B cell (primary cell): ENCODE results near the gene APOL6. TPM values are rescaled to one million over a fixed set of nuclear protein-coding genes. Genes with fewer than 3 reads are reported as not detected.

Source experiments
- ATAC-seq: fragments of 200-7000 bp; cut with Tn5 transposase; one replicate; pipeline ENCODE4 v1.10.0; 2021; ENCODE audit warnings: low read depth, mild to moderate bottlenecking, moderate number of reproducible peaks, moderate library complexity
- CTCF ChIA-PET: fragments of 350-600 bp; sonication (Branson Sonifier 250); formaldehyde crosslinking; loops from one replicate; lab custom pipeline; 2021; ENCODE audit warnings: antibody characterized with exemption, inconsistent platforms; lab: Charles Lee
- POLR2A ChIA-PET: fragments of 350-600 bp; sonication (Branson Sonifier 250); formaldehyde crosslinking; loops from one replicate; lab custom pipeline; 2021; ENCODE audit warnings: antibody characterized with exemption; lab: Charles Lee
- DNase-seq: peaks from one replicate; pipeline ENCODE4 v3.0.0; 2013
- H2AFZ ChIP-seq: 2 replicates; pipeline ENCODE4 v1.6.1; 2012; ENCODE audit warnings: mild to moderate bottlenecking, low read depth, low read length; ENCODE audit not compliant: insufficient read depth, poor library complexity, severe bottlenecking
- H3K27ac ChIP-seq, 2 donors: 1 replicate in 1 of 2; 2 replicates in 1 of 2; pipeline ENCODE4 v1.5.1; 2012 to 2013; ENCODE audit warnings: low read length in 2 of 2, mild to moderate bottlenecking in 2 of 2, moderate library complexity in 1 of 2
- H3K27me3 ChIP-seq, 4 experiments: fragments of 200-600 bp in 1 of 4; sonication (generic) in 1 of 4; replicated peaks in 1 of 4; 1 replicate in 2 of 4; 2 replicates in 2 of 4; pipeline versions ENCODE4 v1.6.1 to v1.7.0; 2013 to 2016; ENCODE audit warnings: low read length in 3 of 4, mild to moderate bottlenecking in 2 of 4, mixed read lengths in 1 of 4, moderate library complexity in 1 of 4; ENCODE audit not compliant: insufficient read depth in 4 of 4, control insufficient read depth in 3 of 4; ENCODE audit errors: control extremely low read depth in 1 of 4
- H3K36me3 ChIP-seq, 2 experiments: replicated peaks in 1 of 2; 1 replicate in 1 of 2; 2 replicates in 1 of 2; pipeline versions ENCODE4 v1.6.1 to v1.7.1; 2013; ENCODE audit warnings: low read length in 1 of 2; ENCODE audit not compliant: insufficient read depth in 2 of 2, control insufficient read depth in 1 of 2; ENCODE audit errors: control extremely low read depth in 1 of 2, extremely low read depth in 1 of 2
- H3K4me1 ChIP-seq, 2 donors: fragments of 200-600 bp in 1 of 2; sonication (generic) in 1 of 2; 1 replicate in 1 of 2; 2 replicates in 1 of 2; pipeline versions ENCODE4 v1.5.1 to v1.6.1; 2013 to 2017; ENCODE audit warnings: low read length in 2 of 2; ENCODE audit not compliant: control insufficient read depth in 2 of 2, insufficient read depth in 2 of 2
- H3K4me2 ChIP-seq: replicated peaks from 2 replicates; pipeline ENCODE3; 2012; ENCODE audit warnings: mild to moderate bottlenecking, low read depth, low read length; ENCODE audit not compliant: poor library complexity, severe bottlenecking
- H3K4me3 ChIP-seq, 5 experiments: fragments of 200-600 bp in 1 of 5; sonication (generic) in 1 of 5; 1 replicate in 3 of 5; 2 replicates in 2 of 5; pipeline versions ENCODE4 v1.5.1 to v1.7.0; 2011 to 2016; ENCODE audit warnings: low read length in 4 of 5, mild to moderate bottlenecking in 4 of 5, low read depth in 2 of 5, control low read depth in 1 of 5, moderate library complexity in 1 of 5; ENCODE audit not compliant: insufficient read depth in 1 of 5; ENCODE audit errors: control extremely low read depth in 1 of 5, extremely low read depth in 1 of 5
- H3K79me2 ChIP-seq: fragments of 200-600 bp; sonication (generic); one replicate; pipeline ENCODE4 v1.6.0; 2016; ENCODE audit warnings: low read length; ENCODE audit not compliant: control insufficient read depth, insufficient read depth
- H3K9ac ChIP-seq: fragments of 200-600 bp; sonication (generic); 2 replicates; pipeline ENCODE4 v1.6.1; 2017; ENCODE audit warnings: mild to moderate bottlenecking, low read length, moderate library complexity
- H3K9me3 ChIP-seq, 3 donors: one replicate each; pipeline versions ENCODE4 v1.6.1 to v1.7.1; 2013; ENCODE audit warnings: low read length in 2 of 3; ENCODE audit not compliant: control insufficient read depth in 2 of 3, insufficient read depth in 1 of 3; ENCODE audit errors: control extremely low read depth in 1 of 3
- H4K20me1 ChIP-seq: 2 replicates; pipeline ENCODE4 v1.6.0; 2012; ENCODE audit warnings: mild to moderate bottlenecking, low read length; ENCODE audit not compliant: insufficient read depth, control insufficient read depth, poor library complexity, severe bottlenecking
- H3K27ac Mint-ChIP-seq: one replicate; pipeline ENCODE4 v1.8.0; 2021; ENCODE audit warnings: mixed read lengths
- H3K27me3 Mint-ChIP-seq: one replicate; pipeline ENCODE4 v1.8.0; 2021; ENCODE audit warnings: mixed read lengths
- H3K4me1 Mint-ChIP-seq: one replicate; pipeline ENCODE4 v1.8.0; 2021; ENCODE audit warnings: mixed read lengths
- H3K4me3 Mint-ChIP-seq: one replicate; pipeline ENCODE4 v1.8.0; 2021; ENCODE audit warnings: mixed read lengths
- H3K9me3 Mint-ChIP-seq: one replicate; pipeline ENCODE4 v1.8.0; 2022; ENCODE audit warnings: mixed read lengths; ENCODE audit not compliant: insufficient read depth
- EZH2 ChIP-seq: IDR thresholded peaks from 2 replicates; pipeline ENCODE4 v1.6.1; 2012; ENCODE audit warnings: borderline replicate concordance, low read depth, mild to moderate bottlenecking, moderate library complexity, low read length; ENCODE audit not compliant: insufficient read depth, poor library complexity, severe bottlenecking
- WGBS: methylation state at CpG from one replicate; pipeline ENCODE4 v1.1.5; 2013; ENCODE audit warnings: missing lambda C conversion rate; ENCODE audit not compliant: insufficient coverage; 5-methylcytosine and 5-hydroxymethylcytosine counted together
- intact Hi-C: fragments of 100-400 bp; cut with micrococcal nuclease; formaldehyde crosslinking; loops from one replicate; pipeline ENCODE4 v1.10.0; 2022
- polyA plus RNA-seq: library from polyadenylated mRNA; depleted of rRNA; stranded (reverse); fragments of >200 nt; gene quantifications from 2 replicates; pipeline ENCODE4 v1.2.3, GENCODE V29; 2012
- total RNA-seq, 2 donors: library from RNA; stranded (reverse); fragments of 120-200 nt in 1 of 2; gene quantifications; 1 replicate in 1 of 2; 2 replicates in 1 of 2; pipeline versions ENCODE4 v1.2.3 to v1.2.4, GENCODE V29; 2013 to 2022
- TF ChIP-seq, protein P1 (sequence below): fragments of 200-600 bp; IDR thresholded peaks from one replicate; pipeline ENCODE4 v1.8.0; 2022; ENCODE audit warnings: antibody characterized with exemption, mild to moderate bottlenecking

APOL6 gene
- total and polyA plus RNA-seq, 2 donors (not counting 1 experiment from before 2014, with no cell fraction given): 2.3 to 7.0 TPM

GRCh38 chr22:35634015-35634414 is 14.2 kb upstream of the APOL6 start:
- no peak overlapping the region for H3K9ac ChIP-seq
- H4K20me1 ChIP-seq: no peaks in the 10 kb centered on the region
- no peaks in the 10 kb centered on the region for H3K36me3 ChIP-seq
- H3K4me3 ChIP-seq: no peak overlapping the region
- intact Hi-C loops: no loop called here
- no peak overlapping the region for H3K27ac ChIP-seq
- ChIA-PET POLR2A (interaction anchor here (0.6 kb wide), 1 partner anchor 31 kb away, joined by 3 read pairs; no protein-coding TSS in a partner anchor), CTCF (interaction anchor here (0.5 kb wide), 1 partner anchor 218 kb away, joined by 3 read pairs; no protein-coding TSS in a partner anchor)
- DNase-seq (no peak), ATAC-seq (no peak)
- no peak overlapping the region for H3K4me2 ChIP-seq
- no peaks in the 10 kb centered on the region for H3K79me2 ChIP-seq
- Mint-ChIP-seq H3K27ac (no peak overlapping the region), H3K27me3 (peaks cover 40% of the 10 kb centered on the region), H3K9me3 (no peaks in the 10 kb centered on the region), H3K4me1 (peaks cover 3% of the 10 kb centered on the region), H3K4me3 (no peak overlapping the region)
- no peak for TF ChIP-seq EZH2
- TF ChIP-seq, protein P1, sequence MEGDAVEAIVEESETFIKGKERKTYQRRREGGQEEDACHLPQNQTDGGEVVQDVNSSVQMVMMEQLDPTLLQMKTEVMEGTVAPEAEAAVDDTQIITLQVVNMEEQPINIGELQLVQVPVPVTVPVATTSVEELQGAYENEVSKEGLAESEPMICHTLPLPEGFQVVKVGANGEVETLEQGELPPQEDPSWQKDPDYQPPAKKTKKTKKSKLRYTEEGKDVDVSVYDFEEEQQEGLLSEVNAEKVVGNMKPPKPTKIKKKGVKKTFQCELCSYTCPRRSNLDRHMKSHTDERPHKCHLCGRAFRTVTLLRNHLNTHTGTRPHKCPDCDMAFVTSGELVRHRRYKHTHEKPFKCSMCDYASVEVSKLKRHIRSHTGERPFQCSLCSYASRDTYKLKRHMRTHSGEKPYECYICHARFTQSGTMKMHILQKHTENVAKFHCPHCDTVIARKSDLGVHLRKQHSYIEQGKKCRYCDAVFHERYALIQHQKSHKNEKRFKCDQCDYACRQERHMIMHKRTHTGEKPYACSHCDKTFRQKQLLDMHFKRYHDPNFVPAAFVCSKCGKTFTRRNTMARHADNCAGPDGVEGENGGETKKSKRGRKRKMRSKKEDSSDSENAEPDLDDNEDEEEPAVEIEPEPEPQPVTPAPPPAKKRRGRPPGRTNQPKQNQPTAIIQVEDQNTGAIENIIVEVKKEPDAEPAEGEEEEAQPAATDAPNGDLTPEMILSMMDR: no peak
- H2AFZ ChIP-seq: no peak overlapping the region
- H3K4me1 ChIP-seq: no peaks in the 10 kb centered on the region
- 54% methylated on average over 4 of the region's 5 CpGs for WGBS
- no peaks in the 10 kb centered on the region for H3K9me3 ChIP-seq
- peaks cover 0 to 10% (median 1%) of the 10 kb centered on the region in 4 experiments for H3K27me3 ChIP-seq

GRCh38 chr22:35634943-35635540 is 13.2 kb upstream of the APOL6 start:
- H2AFZ ChIP-seq: no peak overlapping the region
- no peaks in the 10 kb centered on the region for H3K4me1 ChIP-seq
- H3K36me3 ChIP-seq: no peaks in the 10 kb centered on the region
- H3K4me3 ChIP-seq: no peak overlapping the region
- H3K4me3 Mint-ChIP-seq: no peak overlapping the region
- no peaks in the 10 kb centered on the region for H3K4me1 Mint-ChIP-seq
- no peak for DNase-seq
- intact Hi-C loops: no loop called here
- H3K9ac ChIP-seq: no peak overlapping the region
- no peaks in the 10 kb centered on the region for H3K9me3 Mint-ChIP-seq
- peaks cover 0 to 5% (median 1%) of the 10 kb centered on the region in 4 experiments for H3K27me3 ChIP-seq
- H3K9me3 ChIP-seq: no peaks in the 10 kb centered on the region
- ChIA-PET CTCF (interaction anchor here (1.0 kb wide), 1 partner anchor 205 kb away, joined by 3 read pairs; no protein-coding TSS in a partner anchor), POLR2A (no interaction called here)
- 72% methylated on average over 2 of the region's 3 CpGs for WGBS
- H3K27ac Mint-ChIP-seq: no peak overlapping the region
- no peak for ATAC-seq
- no peaks in the 10 kb centered on the region for H3K79me2 ChIP-seq
- peaks cover 32% of the 10 kb centered on the region for H3K27me3 Mint-ChIP-seq
- no peak overlapping the region for H3K27ac ChIP-seq
- no peak overlapping the region for H3K4me2 ChIP-seq
- TF ChIP-seq, protein P1: no peak
- no peak for TF ChIP-seq EZH2
- H4K20me1 ChIP-seq: no peaks in the 10 kb centered on the region
